Adrenal gland (tissue), 12 donors: ENCODE measurements around the gene LRRN2. TPM values are rescaled to one million over a fixed set of nuclear protein-coding genes. Genes with fewer than 3 reads are reported as not detected.
A peak's percentile ranks its signal among the peaks of the same experiment; 100 is the strongest.

Experiments
- DNase-seq, 7 donors: peaks; one replicate each; pipeline ENCODE4 v3.0.0-alpha.2; 2019 to 2020
- H3K27ac ChIP-seq, 5 donors: fragments of 200-600 bp; sonication (generic) in 4 of 5; 1 replicate in 3 of 5; 2 replicates in 2 of 5; pipeline versions ENCODE4 v1.5.1 to v1.8.0; 2016 to 2020; ENCODE audit warnings: mild to moderate bottlenecking in 1 of 5
- H3K27me3 ChIP-seq: fragments of 200-600 bp; 2 replicates; pipeline ENCODE4 v1.8.0; 2021
- H3K36me3 ChIP-seq, 2 donors: fragments of 200-600 bp; replicated peaks in 1 of 2; 1 replicate in 1 of 2; 2 replicates in 1 of 2; pipeline versions ENCODE4 v1.5.1 to v1.8.0; 2018 to 2022
- H3K4me1 ChIP-seq, 2 donors: fragments of 200-600 bp; replicated peaks in 1 of 2; 1 replicate in 1 of 2; 2 replicates in 1 of 2; pipeline versions ENCODE4 v1.5.1 to v1.8.0; 2018 to 2021
- H3K4me3 ChIP-seq, 4 donors: fragments of 200-600 bp; sonication (generic) in 3 of 4; one replicate each; pipeline ENCODE4 v1.5.1; 2016 to 2018
- H3K9me3 ChIP-seq, 3 donors: fragments of 200-600 bp; sonication (generic) in 1 of 3; replicated peaks in 1 of 3; 1 replicate in 2 of 3; 2 replicates in 1 of 3; pipeline versions ENCODE4 v1.5.1 to v1.8.0; 2016 to 2021
- POLR2A ChIP-seq, 2 donors: fragments of 450-650 bp; IDR thresholded peaks; one replicate each; pipeline ENCODE4 v1.6.1; 2017; ENCODE audit warnings: antibody characterized with exemption in 2 of 2, mild to moderate bottlenecking in 2 of 2, moderate library complexity in 1 of 2
- WGBS, 4 donors: extraction: QIAGEN DNeasy Blood & Tissue Kit in 2 of 4; methylation state at CpG; one replicate each; pipeline versions ENCODE4 v1.1.5 to v1.1.7; 2013 to 2017; 5-methylcytosine and 5-hydroxymethylcytosine counted together
- intact Hi-C, 2 donors: fragments of 100-400 bp; cut with DNase I; formaldehyde crosslinking; loops; one replicate each; pipeline versions ENCODE4 v1.14.1 to v1.15.0; 2022 to 2023
- polyA plus RNA-seq, 3 donors: library from polyadenylated mRNA; stranded (reverse); fragments of 200-250 nt in 2 of 3; fragments of 350-450 nt in 1 of 3; fragmentation: Illumina TruSeq in 1 of 3; extraction: RNeasy Lipid Tissue Mini Kit (QIAGEN cat#74804) in 1 of 3; gene quantifications; one replicate each; pipeline ENCODE4 v1.2.3, GENCODE V29; 2013 to 2014
- total RNA-seq, 9 donors: library from RNA; depleted of rRNA in 4 of 9; stranded (reverse); fragments of >200 nt in 4 of 9; fragments of 120-200 nt in 1 of 9; fragmentation: NEBNext Ultra II Directional in 1 of 9; extraction: Animal tissue kit (Norgen Biotek cat#: 25700) in 1 of 9; gene quantifications; one replicate each; pipeline versions ENCODE4 v1.1.0 to v1.2.4, GENCODE V29; 2013 to 2023
- TF ChIP-seq, protein P1 (sequence below), 6 experiments: fragments of 450-650 bp in 4 of 6; fragments of 200-600 bp in 2 of 6; sonication (generic) in 1 of 6; IDR thresholded peaks; 1 replicate in 5 of 6; 2 replicates in 1 of 6; pipeline versions ENCODE4 v1.5.1 to v1.8.0; 2016 to 2021; ENCODE audit warnings: antibody characterized with exemption in 6 of 6, mild to moderate bottlenecking in 2 of 6, moderate library complexity in 1 of 6
- donor health status: healthy with polysubstance abuse.
- donor health status: Bipolar disorder and iron deficiency.
- donor health status: DM: yes; HTN: yes; CAD: no.
- donor health status: DM: no; HTN: no; CAD: no.
- donor health status: DM: no; HTN: no; CAD: no.
- donor health status: DM: yes; HTN: yes; CAD: no.

The LRRN2 gene
- total and polyA plus RNA-seq, 12 donors: 1.1 to 8.7 (median 3.2) TPM

DNA sequence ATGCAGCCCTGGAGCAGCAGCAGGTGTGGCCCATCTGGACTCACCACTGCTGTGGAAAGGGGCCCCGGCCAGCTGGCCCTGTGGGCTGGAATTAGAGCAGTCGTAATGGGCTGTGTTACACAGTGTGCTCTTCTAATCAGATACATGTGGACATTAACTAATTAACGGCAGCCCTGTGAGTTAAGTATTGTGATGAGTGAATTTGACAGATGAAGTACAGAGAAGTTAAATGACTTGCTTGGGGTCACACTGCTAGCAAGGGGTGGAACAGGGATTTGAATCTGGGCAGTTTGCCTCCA, 110.7 kb downstream of the LRRN2 start:
- WGBS, 4 donors: 65 to 77% (median 72%) methylated on average over 3 of the region's 3 CpGs

DNA sequence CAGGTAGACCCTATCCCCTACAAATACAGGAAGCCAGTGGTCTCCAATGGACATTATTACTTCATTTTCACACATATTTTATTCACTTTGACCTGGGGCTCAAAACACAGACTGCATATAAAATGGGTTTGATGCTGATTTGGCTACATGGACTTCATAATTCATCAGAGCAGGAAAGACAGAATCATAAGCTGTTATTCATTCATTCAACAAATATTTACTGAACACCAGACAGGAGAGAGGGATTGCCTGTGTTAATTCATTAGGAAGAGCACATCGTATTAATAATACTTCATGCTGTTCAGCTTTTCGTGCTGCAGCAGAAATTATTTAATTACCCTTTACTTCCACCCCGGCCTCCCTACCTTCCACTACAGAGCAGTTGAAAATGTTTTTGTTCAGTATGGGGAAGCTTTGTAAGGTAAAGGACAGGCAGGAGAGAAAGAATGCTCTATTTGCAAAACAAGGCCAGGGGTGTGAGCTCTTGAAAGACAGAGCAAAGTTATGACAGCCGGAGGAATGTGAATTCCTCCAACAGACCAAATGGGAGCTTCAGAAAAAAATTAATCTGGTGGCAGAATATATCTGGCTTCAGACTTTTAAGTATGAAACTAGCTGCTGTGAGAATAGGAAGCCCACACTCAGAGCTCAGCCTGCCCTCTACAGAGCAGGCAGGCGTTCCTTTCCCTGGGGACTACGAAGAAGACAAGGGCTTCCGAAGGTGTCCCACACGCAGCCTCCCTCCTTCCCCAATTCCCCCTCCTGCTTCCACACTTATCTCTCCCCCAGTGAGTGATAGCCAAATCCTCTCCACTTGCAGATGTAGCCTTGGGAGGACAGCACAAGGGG, 111.3 kb downstream of the LRRN2 start:
- TF ChIP-seq, protein P1, sequence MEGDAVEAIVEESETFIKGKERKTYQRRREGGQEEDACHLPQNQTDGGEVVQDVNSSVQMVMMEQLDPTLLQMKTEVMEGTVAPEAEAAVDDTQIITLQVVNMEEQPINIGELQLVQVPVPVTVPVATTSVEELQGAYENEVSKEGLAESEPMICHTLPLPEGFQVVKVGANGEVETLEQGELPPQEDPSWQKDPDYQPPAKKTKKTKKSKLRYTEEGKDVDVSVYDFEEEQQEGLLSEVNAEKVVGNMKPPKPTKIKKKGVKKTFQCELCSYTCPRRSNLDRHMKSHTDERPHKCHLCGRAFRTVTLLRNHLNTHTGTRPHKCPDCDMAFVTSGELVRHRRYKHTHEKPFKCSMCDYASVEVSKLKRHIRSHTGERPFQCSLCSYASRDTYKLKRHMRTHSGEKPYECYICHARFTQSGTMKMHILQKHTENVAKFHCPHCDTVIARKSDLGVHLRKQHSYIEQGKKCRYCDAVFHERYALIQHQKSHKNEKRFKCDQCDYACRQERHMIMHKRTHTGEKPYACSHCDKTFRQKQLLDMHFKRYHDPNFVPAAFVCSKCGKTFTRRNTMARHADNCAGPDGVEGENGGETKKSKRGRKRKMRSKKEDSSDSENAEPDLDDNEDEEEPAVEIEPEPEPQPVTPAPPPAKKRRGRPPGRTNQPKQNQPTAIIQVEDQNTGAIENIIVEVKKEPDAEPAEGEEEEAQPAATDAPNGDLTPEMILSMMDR (IDR thresholded peaks at IDR 0.05): no peak
- no peak for TF ChIP-seq POLR2A (IDR thresholded peaks at IDR 0.05)
- intact Hi-C loops: no loop called here

More for the DNA sequence above, 110.7 kb downstream of the LRRN2 start:
- peak in 1 of 7 donors; percentile 82 for DNase-seq
- H3K4me1 ChIP-seq: peaks cover 0 to 9% of the 10 kb centered on the region in 2 donors
- intact Hi-C loops: no loop called here
- H3K27me3 ChIP-seq: no peaks in the 10 kb centered on the region
- H3K4me3 ChIP-seq: no peak overlapping the region
- TF ChIP-seq POLR2A (IDR thresholded peaks at IDR 0.05): no peak
- TF ChIP-seq, protein P1 (IDR thresholded peaks at IDR 0.05): no peak
- no peaks in the 10 kb centered on the region for H3K9me3 ChIP-seq
- H3K27ac ChIP-seq: peak overlapping the region in 1 of 5 donors; percentile 55
- no peaks in the 10 kb centered on the region for H3K36me3 ChIP-seq

DNA sequence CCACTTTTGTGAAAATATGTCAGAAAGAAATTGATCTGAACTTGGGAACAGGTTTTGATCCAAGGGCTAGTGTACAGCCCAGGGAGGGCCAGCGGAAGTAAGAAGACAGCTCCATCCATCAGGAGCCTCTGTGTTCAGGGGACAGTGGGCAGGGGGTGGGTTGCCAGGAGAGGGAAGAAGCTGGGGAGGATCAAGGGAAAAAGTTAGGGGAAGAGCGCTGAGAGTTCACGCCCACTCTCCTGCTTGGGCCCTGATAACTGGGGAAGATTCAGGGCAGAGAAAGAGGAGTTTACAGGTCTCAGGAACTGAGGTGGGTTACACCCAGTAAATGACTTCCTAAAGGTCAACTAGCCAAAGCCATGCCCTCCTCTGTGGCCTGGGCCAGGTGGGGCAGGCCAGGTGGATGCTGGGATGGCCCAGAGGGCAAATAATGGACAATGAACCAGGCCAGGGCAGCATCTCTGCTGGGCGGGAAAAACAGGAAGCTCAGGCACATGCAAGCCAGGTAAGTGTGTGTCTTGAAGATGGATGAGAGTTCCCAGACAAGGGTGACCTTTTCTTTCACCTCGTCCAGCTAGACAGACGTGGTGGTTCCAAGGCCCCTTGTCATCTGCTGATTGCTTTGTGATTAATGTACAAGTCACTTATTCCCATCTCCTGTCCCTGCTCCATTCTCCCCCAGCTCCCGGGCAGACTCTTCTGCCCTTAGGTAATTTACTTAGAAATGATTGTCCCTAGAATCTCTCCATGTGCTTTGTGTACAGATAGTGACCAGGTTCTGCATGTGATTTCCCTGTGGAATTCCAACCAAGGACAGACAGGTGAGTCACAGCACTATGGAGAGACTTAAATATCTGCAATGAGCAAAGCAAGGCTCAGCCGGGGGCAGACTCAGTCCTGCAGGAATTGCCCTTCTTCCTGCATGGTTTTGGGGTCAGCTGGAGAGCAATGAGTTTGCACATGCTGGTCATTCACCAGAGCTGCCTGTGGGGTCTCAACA, 112.3 kb downstream of the LRRN2 start:
- no peak for TF ChIP-seq POLR2A (IDR thresholded peaks at IDR 0.05)
- TF ChIP-seq, protein P1 (IDR thresholded peaks at IDR 0.05): no peak
- H3K27ac ChIP-seq: no peak overlapping the region
- DNase-seq: peak in 1 of 7 donors; percentile 47
- peaks cover 0 to 9% of the 10 kb centered on the region in 2 donors for H3K4me1 ChIP-seq
- 58 to 78% (median 73%) methylated on average over 8 of the region's 8 CpGs for WGBS, 4 donors
- no peaks in the 10 kb centered on the region for H3K27me3 ChIP-seq
- no peaks in the 10 kb centered on the region for H3K9me3 ChIP-seq
- intact Hi-C loops: no loop called here
- no peaks in the 10 kb centered on the region for H3K36me3 ChIP-seq
- H3K4me3 ChIP-seq: no peak overlapping the region

More for the DNA sequence above, 111.3 kb downstream of the LRRN2 start:
- H3K4me1 ChIP-seq: peaks cover 0 to 9% of the 10 kb centered on the region in 2 donors
- no peaks in the 10 kb centered on the region for H3K27me3 ChIP-seq
- peak overlapping the region in 1 of 5 donors; percentile 55 for H3K27ac ChIP-seq
- H3K9me3 ChIP-seq: no peaks in the 10 kb centered on the region
- no peaks in the 10 kb centered on the region for H3K36me3 ChIP-seq
- 66 to 88% (median 79%) methylated on average over 8 of the region's 8 CpGs for WGBS, 4 donors
- peak in 1 of 7 donors; percentile 28 for DNase-seq
- H3K4me3 ChIP-seq: no peak overlapping the region

DNA sequence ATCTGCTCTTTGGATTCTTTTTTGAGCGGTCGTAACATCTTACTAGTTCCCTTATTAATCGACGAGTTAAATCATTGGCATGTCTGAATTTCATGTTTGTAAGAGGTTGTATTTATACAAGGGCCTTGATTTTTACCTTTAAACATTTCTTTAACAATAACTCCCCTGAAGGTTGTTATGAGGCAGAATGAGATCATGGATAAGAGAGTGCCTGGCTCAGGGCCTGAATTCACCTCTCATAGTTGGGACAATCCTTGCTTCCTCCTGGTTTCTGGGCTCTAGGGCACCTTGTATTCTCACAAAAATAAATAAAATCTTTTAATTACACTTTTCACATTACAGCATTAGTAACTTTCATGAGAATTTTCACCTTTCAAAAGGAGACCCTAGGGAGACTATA, 113.9 kb downstream of the LRRN2 start:
- H3K36me3 ChIP-seq: no peaks in the 10 kb centered on the region
- H3K9me3 ChIP-seq: no peaks in the 10 kb centered on the region
- DNase-seq: no peak
- WGBS, 4 donors: 86 to 91% (median 88%) methylated on average over 4 of the region's 4 CpGs
- H3K27ac ChIP-seq: no peak overlapping the region
- H3K27me3 ChIP-seq: no peaks in the 10 kb centered on the region
- TF ChIP-seq, protein P1 (IDR thresholded peaks at IDR 0.05): no peak
- no peak for TF ChIP-seq POLR2A (IDR thresholded peaks at IDR 0.05)
- H3K4me1 ChIP-seq: peaks cover 0 to 9% of the 10 kb centered on the region in 2 donors
- H3K4me3 ChIP-seq: no peak overlapping the region
- intact Hi-C loops: no loop called here
